ENCODE data around the gene OTUD3.

OTUD3 gene

DNA sequence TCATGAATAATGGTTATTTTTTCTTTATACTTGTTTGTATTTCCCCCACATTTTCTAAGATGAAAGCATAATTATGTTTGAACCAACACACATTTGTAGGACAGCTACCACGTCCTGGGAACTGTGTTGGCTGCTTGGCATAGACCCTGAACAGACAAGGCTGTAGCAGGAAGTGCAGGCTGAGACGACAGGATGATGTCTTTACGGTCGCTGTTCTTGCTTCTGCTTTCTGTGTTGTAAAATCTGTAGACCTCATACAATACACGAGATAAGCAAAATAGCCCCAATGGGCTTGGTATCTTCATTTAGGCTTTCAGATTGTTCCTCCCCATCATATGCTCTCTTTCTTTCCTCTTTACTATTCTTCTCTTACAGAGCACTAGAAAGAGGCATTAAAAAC is 23.3 kb upstream of the OTUD3 start:
- H3K4me1 ChIP-seq (ENCODE audit: control insufficient read depth in 2 of 2, insufficient read depth in 1 of 2, low read depth in 1 of 2, low read length in 2 of 2): no peaks in the 10 kb centered on the region
- H3K36me3 ChIP-seq (replicated peaks in 1 of 2; ENCODE audit: control insufficient read depth in 2 of 2, insufficient read depth in 2 of 2, low read length in 2 of 2): no peaks in the 10 kb centered on the region
- no peaks in the 10 kb centered on the region for H3K79me1 ChIP-seq (ENCODE audit: low read depth, low read length)
- no peak overlapping the region for H2AK5ac ChIP-seq (ENCODE audit: low read depth, low read length)
- H3K4ac ChIP-seq (ENCODE audit: low read length): no peak overlapping the region
- peaks cover 0 to 2% (median 0%) of the 10 kb centered on the region in 3 experiments for H3K27me3 ChIP-seq (ENCODE audit: control insufficient read depth in 3 of 3, insufficient read depth in 3 of 3, low read depth in 1 of 3, low read length in 3 of 3)
- no peak overlapping the region for H3K18ac ChIP-seq (ENCODE audit: low read length)
- no peak overlapping the region for H2BK5ac ChIP-seq (ENCODE audit: low read length)
- H3K23ac ChIP-seq (ENCODE audit: low read depth, low read length, poor library complexity): no peak overlapping the region
- no peak overlapping the region for H2BK15ac ChIP-seq (ENCODE audit: low read length)
- H2BK120ac ChIP-seq (ENCODE audit: low read depth, low read length): no peak overlapping the region
- H3K27ac ChIP-seq (replicated peaks; ENCODE audit: low read length): no peak overlapping the region
- H4K91ac ChIP-seq (ENCODE audit: low read depth, low read length, poor library complexity): no peak overlapping the region
- no peak overlapping the region for H2AFZ ChIP-seq (ENCODE audit: low read length)
- no peak overlapping the region for H3K4me2 ChIP-seq (ENCODE audit: insufficient read depth, low read length, poor library complexity, severe bottlenecking)
- H3K14ac ChIP-seq (ENCODE audit: low read length): no peak overlapping the region
- H3K9me3 ChIP-seq (replicated peaks in 1 of 2; ENCODE audit: control insufficient read depth in 2 of 2, insufficient read depth in 1 of 2, low read depth in 1 of 2, low read length in 2 of 2): peaks cover 0 to 4% of the 10 kb centered on the region in 2 donors
- H3K4me3 ChIP-seq (ENCODE audit: low read length in 2 of 2): no peak overlapping the region
- DNase-seq (ENCODE audit: low spot score): no peak
- no peak overlapping the region for H3K9ac ChIP-seq (ENCODE audit: low read depth, low read length, poor library complexity)
- no peak overlapping the region for H2BK12ac ChIP-seq (ENCODE audit: low read length)
- H4K8ac ChIP-seq (ENCODE audit: low read depth, low read length): no peak overlapping the region
- no CpG with 5 or more reads among the region's 5 CpGs for WGBS, 2 donors (ENCODE audit: extremely low coverage in 2 of 2, insufficient read length in 2 of 2, insufficient replicate concordance in 1 of 2)

DNA sequence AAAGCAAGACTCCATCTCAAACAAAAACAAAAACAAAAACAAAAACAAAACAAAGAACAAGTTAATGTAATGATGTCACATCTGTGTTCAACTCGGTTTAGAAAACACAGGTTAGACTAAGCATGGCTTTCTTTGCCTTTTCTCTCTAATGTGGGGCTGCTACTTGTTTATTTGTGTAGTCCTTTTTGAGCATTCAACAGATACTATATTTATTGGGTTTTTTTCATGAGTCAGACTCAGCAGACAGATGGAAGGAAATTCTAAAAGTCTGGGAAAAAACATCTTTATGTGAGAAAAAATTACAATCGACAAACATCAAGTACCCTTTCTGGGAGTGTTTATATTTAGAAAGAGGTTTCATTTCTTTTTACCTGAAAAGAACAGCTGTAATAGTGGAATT is 22.3 kb upstream of the OTUD3 start:
- H3K4me3 ChIP-seq (ENCODE audit: low read length in 2 of 2): no peak overlapping the region
- H3K27ac ChIP-seq (replicated peaks; ENCODE audit: low read length): no peak overlapping the region
- H4K91ac ChIP-seq (ENCODE audit: low read depth, low read length, poor library complexity): no peak overlapping the region
- H3K4me2 ChIP-seq (ENCODE audit: insufficient read depth, low read length, poor library complexity, severe bottlenecking): no peak overlapping the region
- no peak overlapping the region for H3K4ac ChIP-seq (ENCODE audit: low read length)
- no peak overlapping the region for H2BK15ac ChIP-seq (ENCODE audit: low read length)
- H3K23ac ChIP-seq (ENCODE audit: low read depth, low read length, poor library complexity): no peak overlapping the region
- no peak overlapping the region for H2AFZ ChIP-seq (ENCODE audit: low read length)
- WGBS, 2 donors (ENCODE audit: extremely low coverage in 2 of 2, insufficient read length in 2 of 2, insufficient replicate concordance in 1 of 2): no CpG with 5 or more reads among the region's 2 CpGs
- DNase-seq (ENCODE audit: low spot score): no peak
- no peak overlapping the region for H2BK5ac ChIP-seq (ENCODE audit: low read length)
- no peak overlapping the region for H2BK12ac ChIP-seq (ENCODE audit: low read length)
- H3K18ac ChIP-seq (ENCODE audit: low read length): no peak overlapping the region
- H3K9ac ChIP-seq (ENCODE audit: low read depth, low read length, poor library complexity): no peak overlapping the region
- peaks cover 0 to 4% of the 10 kb centered on the region in 2 donors for H3K9me3 ChIP-seq (replicated peaks in 1 of 2; ENCODE audit: control insufficient read depth in 2 of 2, insufficient read depth in 1 of 2, low read depth in 1 of 2, low read length in 2 of 2)
- H2BK120ac ChIP-seq (ENCODE audit: low read depth, low read length): no peak overlapping the region
- no peak overlapping the region for H2AK5ac ChIP-seq (ENCODE audit: low read depth, low read length)
- no peak overlapping the region for H4K8ac ChIP-seq (ENCODE audit: low read depth, low read length)
- no peaks in the 10 kb centered on the region for H3K4me1 ChIP-seq (ENCODE audit: control insufficient read depth in 2 of 2, insufficient read depth in 1 of 2, low read depth in 1 of 2, low read length in 2 of 2)
- no peak overlapping the region for H3K14ac ChIP-seq (ENCODE audit: low read length)
- no peaks in the 10 kb centered on the region for H3K36me3 ChIP-seq (replicated peaks in 1 of 2; ENCODE audit: control insufficient read depth in 2 of 2, insufficient read depth in 2 of 2, low read length in 2 of 2)
- peaks cover 0 to 2% (median 0%) of the 10 kb centered on the region in 3 experiments for H3K27me3 ChIP-seq (ENCODE audit: control insufficient read depth in 3 of 3, insufficient read depth in 3 of 3, low read depth in 1 of 3, low read length in 3 of 3)
- H3K79me1 ChIP-seq (ENCODE audit: low read depth, low read length): no peaks in the 10 kb centered on the region

DNA sequence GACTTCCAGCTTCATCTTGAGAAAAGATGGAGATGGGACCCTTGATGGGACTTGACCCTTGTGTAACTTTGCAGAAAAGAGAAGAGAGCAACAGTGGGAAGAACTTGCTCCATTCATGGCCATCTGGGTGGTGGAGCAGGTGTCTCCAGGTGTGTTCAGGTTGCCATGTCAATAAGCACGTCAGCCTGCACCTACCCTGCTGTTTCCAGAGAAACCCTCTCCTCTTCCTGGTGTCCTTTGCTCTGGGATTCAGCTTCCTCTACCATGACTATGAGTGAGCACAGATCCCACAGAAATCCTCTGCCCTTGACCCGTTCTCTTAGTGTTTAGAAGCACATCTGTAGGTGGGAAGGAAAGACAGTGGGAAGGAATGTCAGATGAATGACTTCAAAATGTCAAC is 21.8 kb upstream of the OTUD3 start:
- no peak overlapping the region for H4K8ac ChIP-seq (ENCODE audit: low read depth, low read length)
- WGBS, 2 donors (ENCODE audit: extremely low coverage in 2 of 2, insufficient read length in 2 of 2, insufficient replicate concordance in 1 of 2): no CpG with 5 or more reads among the region's 2 CpGs

DNA sequence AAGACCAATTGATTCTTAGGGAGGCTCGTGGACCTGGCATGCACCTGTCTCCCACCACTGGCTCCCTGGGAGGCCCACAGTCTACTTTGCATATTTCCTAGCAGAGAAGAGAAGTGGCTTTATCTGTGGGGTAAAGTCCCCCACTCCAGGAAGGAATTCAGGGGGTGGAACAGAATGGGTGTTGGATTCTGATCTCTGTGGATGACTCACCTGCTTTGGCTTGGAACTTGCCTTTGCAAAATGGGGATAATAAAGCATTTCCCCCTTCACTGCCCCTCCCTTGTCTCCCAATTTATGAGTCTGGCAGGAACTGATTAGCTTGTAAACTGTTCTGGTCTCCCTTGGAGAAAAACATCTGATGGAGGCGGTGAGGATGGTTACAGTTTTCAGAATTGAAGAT is 21.2 kb upstream of the OTUD3 start:
- H4K8ac ChIP-seq (ENCODE audit: low read depth, low read length): no peak overlapping the region
- no peak overlapping the region for H3K18ac ChIP-seq (ENCODE audit: low read length)
- H2BK5ac ChIP-seq (ENCODE audit: low read length): no peak overlapping the region
- no peak overlapping the region for H3K4ac ChIP-seq (ENCODE audit: low read length)
- peaks cover 0 to 4% of the 10 kb centered on the region in 2 donors for H3K9me3 ChIP-seq (replicated peaks in 1 of 2; ENCODE audit: control insufficient read depth in 2 of 2, insufficient read depth in 1 of 2, low read depth in 1 of 2, low read length in 2 of 2)
- H3K36me3 ChIP-seq (replicated peaks in 1 of 2; ENCODE audit: control insufficient read depth in 2 of 2, insufficient read depth in 2 of 2, low read length in 2 of 2): no peaks in the 10 kb centered on the region
- H3K4me2 ChIP-seq (ENCODE audit: insufficient read depth, low read length, poor library complexity, severe bottlenecking): no peak overlapping the region
- no peak overlapping the region for H3K4me3 ChIP-seq (ENCODE audit: low read length in 2 of 2)
- H2AK5ac ChIP-seq (ENCODE audit: low read depth, low read length): no peak overlapping the region
- H3K27me3 ChIP-seq (ENCODE audit: control insufficient read depth in 3 of 3, insufficient read depth in 3 of 3, low read depth in 1 of 3, low read length in 3 of 3): peaks cover 0 to 2% (median 0%) of the 10 kb centered on the region in 3 experiments
- no peak overlapping the region for H2BK15ac ChIP-seq (ENCODE audit: low read length)
- H3K9ac ChIP-seq (ENCODE audit: low read depth, low read length, poor library complexity): no peak overlapping the region
- H2AFZ ChIP-seq (ENCODE audit: low read length): no peak overlapping the region
- no peak for DNase-seq (ENCODE audit: low spot score)
- no peak overlapping the region for H2BK12ac ChIP-seq (ENCODE audit: low read length)
- H3K79me1 ChIP-seq (ENCODE audit: low read depth, low read length): no peaks in the 10 kb centered on the region
- no peak overlapping the region for H4K91ac ChIP-seq (ENCODE audit: low read depth, low read length, poor library complexity)
- no peak overlapping the region for H3K27ac ChIP-seq (replicated peaks; ENCODE audit: low read length)
- no peak overlapping the region for H2BK120ac ChIP-seq (ENCODE audit: low read depth, low read length)
- WGBS, 2 donors (ENCODE audit: extremely low coverage in 2 of 2, insufficient read length in 2 of 2, insufficient replicate concordance in 1 of 2): no CpG with 5 or more reads among the region's 2 CpGs
- H3K23ac ChIP-seq (ENCODE audit: low read depth, low read length, poor library complexity): no peak overlapping the region
- H3K14ac ChIP-seq (ENCODE audit: low read length): no peak overlapping the region
- H3K4me1 ChIP-seq (ENCODE audit: control insufficient read depth in 2 of 2, insufficient read depth in 1 of 2, low read depth in 1 of 2, low read length in 2 of 2): no peaks in the 10 kb centered on the region

More for the DNA sequence above, 21.8 kb upstream of the OTUD3 start:
- H2BK12ac ChIP-seq (ENCODE audit: low read length): no peak overlapping the region
- peaks cover 0 to 2% (median 0%) of the 10 kb centered on the region in 3 experiments for H3K27me3 ChIP-seq (ENCODE audit: control insufficient read depth in 3 of 3, insufficient read depth in 3 of 3, low read depth in 1 of 3, low read length in 3 of 3)
- H2BK120ac ChIP-seq (ENCODE audit: low read depth, low read length): no peak overlapping the region
- H3K4me3 ChIP-seq (ENCODE audit: low read length in 2 of 2): no peak overlapping the region
- no peak overlapping the region for H3K14ac ChIP-seq (ENCODE audit: low read length)
- H3K18ac ChIP-seq (ENCODE audit: low read length): no peak overlapping the region
- H3K9ac ChIP-seq (ENCODE audit: low read depth, low read length, poor library complexity): no peak overlapping the region
- no peak overlapping the region for H4K91ac ChIP-seq (ENCODE audit: low read depth, low read length, poor library complexity)
- H3K79me1 ChIP-seq (ENCODE audit: low read depth, low read length): no peaks in the 10 kb centered on the region
- no peak overlapping the region for H3K4ac ChIP-seq (ENCODE audit: low read length)
- no peak overlapping the region for H2AK5ac ChIP-seq (ENCODE audit: low read depth, low read length)
- H2BK15ac ChIP-seq (ENCODE audit: low read length): no peak overlapping the region
- no peaks in the 10 kb centered on the region for H3K4me1 ChIP-seq (ENCODE audit: control insufficient read depth in 2 of 2, insufficient read depth in 1 of 2, low read depth in 1 of 2, low read length in 2 of 2)
- DNase-seq (ENCODE audit: low spot score): no peak
- H2BK5ac ChIP-seq (ENCODE audit: low read length): no peak overlapping the region
- H3K9me3 ChIP-seq (replicated peaks in 1 of 2; ENCODE audit: control insufficient read depth in 2 of 2, insufficient read depth in 1 of 2, low read depth in 1 of 2, low read length in 2 of 2): peaks cover 0 to 4% of the 10 kb centered on the region in 2 donors
- no peak overlapping the region for H3K4me2 ChIP-seq (ENCODE audit: insufficient read depth, low read length, poor library complexity, severe bottlenecking)
- no peak overlapping the region for H3K23ac ChIP-seq (ENCODE audit: low read depth, low read length, poor library complexity)
- H3K27ac ChIP-seq (replicated peaks; ENCODE audit: low read length): no peak overlapping the region
- no peak overlapping the region for H2AFZ ChIP-seq (ENCODE audit: low read length)
- H3K36me3 ChIP-seq (replicated peaks in 1 of 2; ENCODE audit: control insufficient read depth in 2 of 2, insufficient read depth in 2 of 2, low read length in 2 of 2): no peaks in the 10 kb centered on the region
